ENCODE measurements around the gene CUBN.

DNA sequence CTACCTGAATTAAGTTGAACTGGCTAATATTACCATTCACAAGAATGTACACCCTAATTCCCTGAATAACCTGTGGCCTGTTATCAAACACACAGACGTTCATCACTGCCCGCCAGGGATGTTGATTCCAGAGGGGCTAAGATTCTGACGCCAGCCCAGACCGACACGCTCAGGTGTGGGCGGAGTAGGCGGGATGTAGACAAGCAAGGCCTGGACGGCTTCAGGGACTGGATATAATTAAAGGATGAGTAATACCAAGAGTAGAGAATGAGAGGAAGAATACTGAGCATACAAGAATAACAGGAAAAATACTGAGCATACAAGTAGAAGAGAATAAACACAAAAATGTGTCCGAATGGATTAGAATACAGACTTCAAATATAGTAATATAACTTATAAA lies 29.0 kb downstream of the CUBN start:
- TF ChIP-seq EZH2 (IDR thresholded peaks at IDR 0.05; ENCODE audit: insufficient read depth, low read length): no peak
- TF ChIP-seq, protein P1, sequence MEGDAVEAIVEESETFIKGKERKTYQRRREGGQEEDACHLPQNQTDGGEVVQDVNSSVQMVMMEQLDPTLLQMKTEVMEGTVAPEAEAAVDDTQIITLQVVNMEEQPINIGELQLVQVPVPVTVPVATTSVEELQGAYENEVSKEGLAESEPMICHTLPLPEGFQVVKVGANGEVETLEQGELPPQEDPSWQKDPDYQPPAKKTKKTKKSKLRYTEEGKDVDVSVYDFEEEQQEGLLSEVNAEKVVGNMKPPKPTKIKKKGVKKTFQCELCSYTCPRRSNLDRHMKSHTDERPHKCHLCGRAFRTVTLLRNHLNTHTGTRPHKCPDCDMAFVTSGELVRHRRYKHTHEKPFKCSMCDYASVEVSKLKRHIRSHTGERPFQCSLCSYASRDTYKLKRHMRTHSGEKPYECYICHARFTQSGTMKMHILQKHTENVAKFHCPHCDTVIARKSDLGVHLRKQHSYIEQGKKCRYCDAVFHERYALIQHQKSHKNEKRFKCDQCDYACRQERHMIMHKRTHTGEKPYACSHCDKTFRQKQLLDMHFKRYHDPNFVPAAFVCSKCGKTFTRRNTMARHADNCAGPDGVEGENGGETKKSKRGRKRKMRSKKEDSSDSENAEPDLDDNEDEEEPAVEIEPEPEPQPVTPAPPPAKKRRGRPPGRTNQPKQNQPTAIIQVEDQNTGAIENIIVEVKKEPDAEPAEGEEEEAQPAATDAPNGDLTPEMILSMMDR (IDR thresholded peaks at IDR 0.05; ENCODE audit: insufficient read depth, low read depth, low read length): no peak

All from astrocyte (in vitro differentiated cells and primary cell).